ENCODE measurements around the gene SLC4A7.
"Not testable (repeated sequence)": the region's sequence is repeated elsewhere in the genome, so short reads cannot be mapped to it uniquely, and the experiment has no call there.

SLC4A7 gene

DNA sequence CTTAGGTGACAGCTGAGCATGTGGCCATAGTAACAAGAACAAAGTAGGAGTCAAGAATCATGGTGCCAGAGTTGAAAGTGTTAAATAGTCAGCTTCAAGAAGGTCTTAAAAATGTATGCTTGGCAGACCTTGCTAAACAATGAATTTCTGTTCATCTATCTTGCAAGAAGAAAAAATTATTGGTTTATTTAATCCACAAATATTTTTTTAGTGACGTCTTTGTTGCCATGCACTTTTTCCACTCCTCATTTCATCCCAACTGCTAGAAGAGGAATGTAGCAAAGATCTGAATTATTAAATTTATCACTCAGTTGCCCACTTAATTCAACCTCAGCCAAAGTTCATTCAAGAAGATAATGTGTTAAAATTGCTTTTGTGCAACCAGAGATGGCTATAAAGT is 3.2 kb upstream of the SLC4A7 start:
- DNase-seq (ENCODE audit: low read depth in 2 of 3, low spot score in 1 of 3) = no peak

DNA sequence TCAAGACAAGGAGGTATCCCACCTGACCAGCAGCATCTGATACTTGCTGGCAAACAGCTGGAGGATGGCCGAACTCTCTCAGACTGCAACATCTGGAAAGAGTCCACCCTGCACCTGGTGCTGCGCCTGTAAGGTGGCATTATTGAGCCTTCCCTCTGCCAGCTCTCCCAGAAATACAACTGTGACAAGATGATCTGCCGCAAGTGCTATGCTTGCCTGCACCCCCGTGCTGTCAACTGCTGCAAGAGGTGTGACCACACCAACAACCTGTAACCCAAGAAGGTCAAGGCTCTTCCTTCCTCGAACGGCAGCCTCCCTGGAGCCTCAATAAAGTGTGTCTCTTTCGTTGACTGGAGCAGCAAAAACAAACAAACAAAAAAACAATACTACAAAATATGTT is 2.2 kb upstream of the SLC4A7 start:
- no peak for DNase-seq (ENCODE audit: low read depth in 2 of 3, low spot score in 1 of 3)

DNA sequence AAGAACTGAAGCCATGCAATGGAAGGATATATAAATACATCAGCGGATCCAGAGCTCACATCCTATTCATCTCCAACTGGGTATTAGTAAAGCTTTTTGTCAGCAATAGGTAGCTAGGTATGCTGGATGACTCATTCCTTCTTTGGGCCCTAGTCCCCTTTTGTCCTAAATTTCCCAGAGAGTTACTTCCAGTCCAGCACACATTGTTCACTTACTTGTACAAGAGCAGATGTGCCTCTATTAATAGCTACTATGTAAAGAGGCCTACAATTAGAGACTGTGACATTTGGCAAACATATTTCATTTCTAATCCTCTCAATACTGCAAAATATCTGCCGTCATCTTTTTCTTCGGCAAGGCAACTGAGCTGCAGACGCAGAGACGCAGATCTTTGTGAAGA is 1.7 kb upstream of the SLC4A7 start:
- DNase-seq (ENCODE audit: low read depth in 2 of 3, low spot score in 1 of 3) = no peak

DNA sequence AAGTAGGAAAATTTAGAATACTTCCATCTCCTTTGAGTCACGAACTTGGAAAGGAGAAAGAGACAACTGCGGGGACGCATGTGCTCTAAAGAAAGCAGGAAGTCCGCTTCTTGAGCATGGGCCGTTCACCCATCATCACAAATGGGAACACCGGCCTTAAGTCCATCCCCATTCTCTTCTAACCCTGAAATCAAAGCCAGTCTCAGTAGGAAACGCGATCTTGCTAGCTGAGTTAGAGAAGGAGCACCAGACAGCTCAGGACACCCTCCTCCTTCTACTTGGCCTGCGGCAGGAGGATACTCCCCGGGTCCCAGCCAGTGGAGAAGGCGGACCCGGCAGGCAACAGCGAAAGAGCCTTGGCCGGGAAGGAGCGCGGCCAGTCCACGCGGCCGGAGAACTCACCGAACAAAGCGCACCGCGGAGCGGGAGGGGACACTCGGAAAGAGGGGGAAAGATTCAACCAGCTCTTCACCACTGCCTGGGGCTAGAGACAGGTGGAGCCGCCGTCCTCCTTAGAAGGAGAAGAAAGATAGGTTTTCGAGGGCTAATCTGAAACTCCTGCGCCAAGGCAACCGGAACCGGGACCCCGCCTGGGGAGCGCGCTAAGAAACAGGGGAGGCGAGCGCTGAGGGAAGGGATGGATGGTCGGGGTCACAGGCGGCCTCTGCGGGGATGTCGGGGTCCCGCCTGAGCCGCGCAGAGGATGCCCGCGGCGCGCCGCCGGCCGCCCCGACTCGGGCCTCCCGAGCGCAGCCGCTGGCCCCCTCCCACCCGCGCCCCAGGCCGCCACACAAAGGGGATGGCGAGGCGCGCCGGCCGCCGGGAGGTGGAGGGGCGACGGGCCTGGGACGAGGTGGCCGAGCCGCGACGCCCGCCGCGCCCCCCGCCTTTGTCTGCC is 818 bp downstream of the SLC4A7 start:
- DNase-seq (ENCODE audit: low read depth in 2 of 3, low spot score in 1 of 3) = peak in 2 of 3 donors; percentile 20 to 21

DNA sequence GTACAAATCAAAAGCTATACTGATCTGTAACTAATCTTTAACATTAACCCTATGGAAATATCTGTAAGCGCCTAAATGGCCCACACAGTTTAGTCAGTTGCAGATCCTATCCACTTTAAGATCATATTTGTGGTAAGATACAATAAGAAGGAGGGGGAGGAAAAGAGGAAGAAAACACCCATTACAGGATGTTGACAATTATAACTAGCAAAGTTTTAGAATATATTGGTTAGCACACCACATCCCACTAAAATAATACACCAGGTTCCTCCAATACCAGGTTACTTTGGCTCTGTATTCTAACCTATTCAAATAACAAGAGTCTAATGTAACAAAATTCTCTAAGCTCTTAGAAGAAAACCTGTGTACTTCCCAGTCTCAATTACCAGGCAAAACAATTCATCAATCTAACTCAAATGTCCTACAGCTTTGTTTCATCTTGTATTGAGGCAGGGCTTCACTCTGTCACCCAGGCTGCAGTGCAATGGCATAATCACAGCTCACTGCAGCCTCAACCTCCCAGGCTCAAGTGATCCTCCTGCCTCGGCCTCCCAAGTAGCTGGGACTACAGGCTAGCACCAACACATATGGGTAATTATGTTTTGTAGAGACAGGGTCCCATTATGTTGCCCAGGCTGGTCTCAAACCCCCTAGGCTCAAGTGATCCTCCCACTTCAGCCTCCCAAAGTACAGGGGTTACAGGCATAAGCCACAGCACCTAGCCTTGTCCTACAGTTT is 4.2 kb downstream of the SLC4A7 start:
- DNase-seq (ENCODE audit: low read depth in 2 of 3, low spot score in 1 of 3) = no peak

DNA sequence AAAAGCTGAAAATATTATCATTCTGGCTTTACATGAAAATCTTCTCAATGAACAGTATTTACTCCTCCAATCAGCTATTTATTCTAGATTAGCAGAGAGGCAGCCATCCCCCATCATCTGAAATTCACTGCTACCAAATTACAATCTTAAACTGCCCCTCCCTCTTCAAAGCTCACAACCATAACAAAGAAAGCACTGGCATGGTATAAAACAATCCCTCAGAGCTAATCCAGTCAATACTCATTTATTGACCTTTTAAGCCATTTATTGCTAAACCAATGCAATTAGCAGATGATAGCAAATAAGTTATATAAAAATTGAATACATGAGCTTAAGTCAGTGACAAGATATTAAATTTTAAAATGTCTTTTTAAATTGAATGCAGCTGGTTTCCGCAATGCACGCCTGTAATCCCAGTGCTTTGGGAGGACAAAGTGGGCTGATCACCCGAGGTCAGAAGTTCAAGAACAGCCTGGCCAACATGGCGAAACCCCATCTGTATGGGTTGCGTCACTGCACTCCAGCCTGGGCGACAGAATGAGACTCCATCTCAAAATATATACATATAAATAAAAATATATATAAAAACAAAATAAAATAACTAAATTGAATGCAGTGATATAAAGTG is 12.1 kb downstream of the SLC4A7 start:
- no peak for DNase-seq (ENCODE audit: low read depth in 2 of 3, low spot score in 1 of 3)

DNA sequence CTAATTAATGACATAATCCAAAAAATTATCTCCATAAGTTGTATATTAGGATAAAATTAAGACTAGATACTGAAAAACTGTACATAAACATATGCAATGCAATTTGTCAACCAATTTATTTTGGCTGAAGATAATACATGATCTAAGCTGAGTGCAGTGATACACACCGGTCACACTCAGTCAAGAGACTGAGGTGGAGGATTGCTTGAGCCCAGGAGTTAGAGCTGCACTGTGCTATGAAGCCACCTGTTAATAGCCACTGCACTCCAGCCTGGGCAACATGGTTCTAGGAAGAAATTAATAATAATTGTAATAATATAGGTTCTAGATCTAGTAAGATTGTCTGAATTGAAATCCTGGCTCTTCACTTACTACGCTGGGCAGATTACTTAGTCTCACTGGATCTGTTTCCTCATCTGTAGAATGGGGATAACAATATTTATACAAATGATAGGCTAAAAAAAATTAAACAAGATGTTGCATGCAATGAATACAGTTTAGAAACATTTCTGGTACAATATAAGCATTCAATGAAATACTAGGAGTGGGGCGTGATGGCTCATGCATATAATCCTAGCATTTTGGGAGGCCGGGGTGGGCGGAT is 15.8 kb downstream of the SLC4A7 start:
- no peak for DNase-seq (ENCODE audit: low read depth in 2 of 3, low spot score in 1 of 3)

DNA sequence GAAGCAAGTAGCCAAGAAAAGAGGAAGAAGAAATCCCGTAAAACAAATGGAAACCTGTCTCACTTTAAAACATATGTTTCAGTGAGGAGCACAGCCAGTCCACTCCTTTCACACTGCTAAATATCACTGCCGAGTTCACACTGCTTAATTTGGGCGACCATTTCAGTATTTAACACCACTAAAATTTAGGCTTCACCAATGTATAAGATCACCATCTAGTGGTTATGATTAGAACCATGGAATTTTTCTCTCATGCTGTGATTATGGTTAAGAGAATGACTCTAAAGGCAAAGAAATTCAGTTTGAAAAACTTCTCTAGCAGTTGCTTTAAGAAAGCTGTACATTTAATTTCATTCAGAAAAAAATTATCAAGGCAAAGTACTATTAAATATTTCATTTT is 16.6 kb downstream of the SLC4A7 start:
- no peak for DNase-seq (ENCODE audit: low read depth in 2 of 3, low spot score in 1 of 3)

DNA sequence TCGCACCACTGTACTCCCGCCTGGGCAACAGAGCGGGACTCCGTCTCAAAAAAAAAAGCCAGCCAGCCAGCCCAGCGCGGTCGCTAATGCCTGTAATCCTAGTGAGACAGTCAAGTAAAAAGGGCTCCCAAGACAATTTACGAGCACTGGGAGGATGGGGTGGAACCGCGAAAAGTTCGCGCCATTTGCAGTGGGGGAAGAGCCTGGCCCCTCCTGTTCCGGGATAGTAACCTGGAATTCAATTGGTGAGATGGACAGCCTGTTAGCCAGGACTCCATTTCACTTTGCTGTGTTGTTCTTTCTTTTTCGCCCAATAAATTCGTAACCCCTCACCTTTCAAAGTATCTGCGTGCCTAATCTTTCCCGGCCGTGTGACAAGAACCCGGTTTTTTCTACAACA is 19.5 kb downstream of the SLC4A7 start:
- no peak for DNase-seq (ENCODE audit: low read depth in 2 of 3, low spot score in 1 of 3)

DNA sequence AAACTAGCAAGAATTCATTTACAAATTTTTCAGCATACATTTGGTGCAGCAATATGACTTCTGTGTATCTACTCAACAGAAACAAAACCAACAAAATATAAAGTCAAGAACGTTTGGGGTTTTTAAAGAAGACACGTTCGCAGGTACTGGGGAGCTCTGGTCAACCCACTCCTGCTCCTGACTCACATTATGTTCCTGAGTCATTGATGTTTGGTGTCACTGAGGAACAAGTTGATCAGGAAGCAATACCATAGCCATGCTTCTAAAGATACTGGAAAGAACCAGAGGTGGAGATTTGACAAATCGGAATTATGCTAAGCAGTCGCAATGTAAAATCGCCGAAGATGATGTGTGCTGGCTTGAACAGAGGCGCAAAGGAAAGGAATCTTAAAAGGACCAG is 22.0 kb downstream of the SLC4A7 start:
- DNase-seq (ENCODE audit: low read depth in 2 of 3, low spot score in 1 of 3) = no peak

DNA sequence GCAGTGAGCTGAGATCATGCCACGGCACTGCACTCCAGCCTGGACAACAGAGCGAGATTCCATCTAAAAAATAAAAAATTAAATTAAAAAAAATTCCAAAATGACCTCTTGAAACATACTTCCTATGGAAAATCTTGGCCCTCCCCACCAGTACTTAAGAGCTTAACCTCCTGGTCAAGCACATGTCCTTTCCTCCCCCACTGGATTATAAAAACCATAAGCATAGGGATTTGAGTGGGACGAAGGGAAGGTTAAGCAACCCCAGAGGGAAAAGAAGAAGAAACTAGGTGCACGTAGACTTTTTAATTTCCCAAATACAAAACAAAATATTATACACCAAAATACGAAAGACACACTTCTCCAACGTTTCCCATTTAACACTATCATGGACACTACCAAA is 25.3 kb downstream of the SLC4A7 start:
- DNase-seq (ENCODE audit: low read depth in 2 of 3, low spot score in 1 of 3) = no peak

DNA sequence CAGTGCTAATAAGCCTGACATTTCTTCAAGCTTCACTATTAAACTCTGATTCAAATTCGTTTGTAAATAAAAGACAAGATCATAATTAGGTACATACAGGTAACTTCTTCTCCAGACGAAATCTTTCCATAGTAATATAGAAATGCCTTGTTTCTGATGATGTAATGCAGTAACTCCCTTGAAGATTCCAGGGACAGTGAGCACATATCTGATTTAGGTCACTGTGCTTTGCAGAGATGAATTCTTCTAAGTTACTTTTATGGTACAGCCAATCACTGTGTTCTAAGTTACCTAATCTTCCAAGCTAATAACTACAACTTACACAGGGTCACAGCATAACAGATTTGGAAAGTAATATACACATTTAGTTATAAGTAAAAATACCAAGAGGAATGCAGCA is 27.6 kb downstream of the SLC4A7 start:
- DNase-seq (ENCODE audit: low read depth in 2 of 3, low spot score in 1 of 3) = no peak

DNA sequence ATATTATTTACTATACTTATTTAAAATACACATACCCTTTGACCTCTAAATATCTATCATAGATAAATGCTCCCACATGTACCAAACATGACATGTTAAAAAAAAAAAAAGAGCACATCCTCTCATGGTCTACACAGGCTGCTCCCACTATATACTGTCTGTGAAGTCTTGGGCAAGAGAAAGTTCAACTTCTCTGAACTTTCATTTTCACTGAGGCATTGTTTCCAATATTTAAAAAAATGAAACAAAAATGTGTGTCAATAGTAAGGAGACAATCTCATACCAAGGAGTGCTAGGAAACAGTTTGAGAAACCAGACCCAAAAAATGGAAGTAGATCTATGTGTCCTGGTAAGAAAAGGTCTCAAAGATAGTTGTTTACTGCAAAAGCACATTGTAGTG is 29.3 kb downstream of the SLC4A7 start:
- no peak for DNase-seq (ENCODE audit: low read depth in 2 of 3, low spot score in 1 of 3)

DNA sequence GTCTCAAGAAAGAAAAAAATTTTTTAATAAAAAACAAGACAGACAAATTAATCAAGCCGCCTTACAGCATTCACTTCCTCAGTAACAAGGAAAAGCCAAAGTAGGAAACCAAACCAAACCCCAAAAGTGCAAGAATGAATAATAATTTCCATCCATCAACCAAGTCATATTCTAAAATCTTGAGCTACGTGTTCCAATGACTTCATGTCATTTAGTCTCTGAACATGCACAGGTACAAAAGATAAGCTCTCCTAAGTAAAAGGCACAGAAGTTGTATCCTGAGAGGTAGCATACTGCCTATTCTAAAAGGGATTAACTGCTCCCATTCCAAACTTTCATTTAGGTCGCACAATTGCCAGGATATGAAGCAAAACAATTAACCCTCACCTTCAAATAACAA is 29.7 kb downstream of the SLC4A7 start:
- no peak for DNase-seq (ENCODE audit: low read depth in 2 of 3, low spot score in 1 of 3)

DNA sequence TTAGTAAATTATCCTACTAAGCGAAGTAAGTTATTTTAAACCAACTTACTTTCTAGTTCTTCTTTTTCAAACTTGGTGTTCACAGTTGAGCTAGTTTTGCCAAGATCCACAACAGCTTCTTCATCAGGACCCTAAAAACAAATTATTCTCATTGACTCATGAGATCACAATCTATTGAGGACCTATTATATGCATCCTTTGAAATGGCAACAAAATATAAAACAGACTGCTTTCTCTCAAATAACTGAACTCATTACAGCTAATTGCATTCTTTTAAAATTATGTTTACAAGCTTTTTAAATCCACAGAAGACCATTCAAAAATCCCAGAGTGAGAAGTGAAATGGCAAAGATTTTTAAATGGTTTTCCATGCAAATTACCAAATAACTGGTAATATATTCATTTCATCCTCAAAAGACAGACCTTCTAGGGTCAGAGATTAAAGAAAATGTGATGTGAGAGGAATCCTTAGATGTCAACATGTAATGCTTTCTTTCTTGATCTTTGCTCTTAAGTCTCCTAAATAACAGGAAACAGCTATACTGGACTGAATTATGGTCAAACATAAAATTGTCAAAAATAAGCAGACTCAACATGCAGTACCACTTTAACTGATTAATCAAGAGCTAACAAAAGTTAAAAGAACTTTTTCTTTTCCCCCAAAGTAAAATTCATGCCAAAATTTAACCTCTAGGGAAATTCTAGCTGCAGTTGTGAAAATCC is 31.7 kb downstream of the SLC4A7 start:
- DNase-seq (ENCODE audit: low read depth in 2 of 3, low spot score in 1 of 3) = no peak

DNA sequence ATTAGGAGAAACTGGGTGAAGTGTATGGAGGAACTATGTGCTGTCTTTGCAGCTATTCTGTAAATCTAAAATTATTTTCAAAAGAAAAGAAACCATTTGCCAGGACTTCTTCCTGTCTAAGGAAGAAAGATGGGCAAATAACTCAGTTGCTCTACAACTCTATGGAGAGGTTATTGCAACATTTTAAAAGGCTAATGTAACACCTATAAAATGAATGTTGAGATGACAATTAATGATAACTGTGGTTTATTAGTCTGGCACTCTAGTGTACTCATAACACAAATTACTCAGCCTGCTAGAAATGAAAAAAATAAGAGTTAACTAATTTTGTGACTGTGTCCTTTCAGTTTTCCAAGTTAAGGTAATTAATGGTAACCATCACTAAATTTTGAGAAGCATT is 32.3 kb downstream of the SLC4A7 start:
- DNase-seq (ENCODE audit: low read depth in 2 of 3, low spot score in 1 of 3) = no peak

DNA sequence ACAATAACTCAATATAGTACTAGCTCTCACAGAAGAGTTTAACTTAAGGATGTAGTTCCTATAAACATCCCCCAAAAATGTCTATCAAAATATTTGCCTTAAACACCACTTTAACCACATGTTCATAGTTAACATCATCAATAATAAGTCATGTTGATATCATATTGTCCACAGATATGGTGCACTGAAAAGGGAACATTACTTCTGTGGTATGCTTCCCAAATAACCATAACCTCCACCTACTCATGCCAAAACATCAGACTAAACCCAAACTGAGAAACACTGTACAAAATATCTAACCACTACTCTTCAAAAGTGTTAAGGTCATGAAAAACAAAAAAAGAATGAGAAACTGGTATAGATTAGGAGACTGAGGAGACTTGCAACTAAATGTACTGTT is 32.9 kb downstream of the SLC4A7 start:
- no peak for DNase-seq (ENCODE audit: low read depth in 2 of 3, low spot score in 1 of 3)

DNA sequence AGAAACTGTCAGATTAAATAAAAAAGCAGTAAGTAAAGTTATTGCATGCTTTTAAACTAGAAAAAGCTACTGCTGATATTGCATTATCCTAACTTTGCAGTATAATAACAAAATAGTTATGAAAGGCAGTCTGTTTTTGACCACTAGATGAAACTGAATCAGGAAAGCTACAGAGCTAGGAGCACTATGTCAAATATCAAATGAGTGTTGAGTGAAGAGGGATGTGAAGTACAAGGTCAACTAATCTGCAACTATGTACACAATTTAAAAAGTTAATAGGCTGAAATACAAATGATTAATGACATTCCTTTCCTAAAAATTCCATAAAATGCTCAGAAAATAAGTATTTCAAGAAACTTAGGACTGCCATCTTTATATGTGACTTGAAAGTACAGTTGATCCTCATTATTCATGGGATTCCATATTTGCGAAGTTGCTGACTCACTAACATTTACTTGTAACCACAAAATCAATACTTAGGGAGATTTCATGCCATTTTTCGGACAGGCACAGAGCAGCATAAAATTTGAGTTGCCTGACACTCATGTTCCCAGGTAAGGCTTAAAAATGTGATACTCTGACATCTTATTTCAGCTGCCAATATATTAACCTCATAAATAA is 34.5 kb downstream of the SLC4A7 start:
- no peak for DNase-seq (ENCODE audit: low read depth in 2 of 3, low spot score in 1 of 3)

DNA sequence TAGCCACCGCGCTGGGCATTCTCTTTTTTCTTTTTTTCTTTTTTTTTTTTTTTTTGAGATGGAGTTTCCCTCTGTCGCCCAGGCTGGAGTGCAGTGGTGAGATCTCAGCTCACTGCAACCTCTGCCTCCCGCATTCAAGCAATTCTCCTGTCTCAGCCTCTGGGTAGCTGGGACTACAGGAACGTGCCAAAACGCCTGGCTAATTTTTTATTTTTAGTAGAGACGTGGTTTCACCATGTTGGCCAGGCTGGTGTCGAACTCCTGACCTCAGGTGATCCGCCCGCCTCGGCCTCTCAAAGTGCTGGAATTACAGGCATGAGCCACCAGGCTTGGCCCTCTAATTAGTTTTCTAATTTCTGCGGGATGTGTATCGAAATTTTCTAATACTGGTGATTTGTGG is 41.2 kb downstream of the SLC4A7 start:
- not testable (repeated sequence) for DNase-seq (ENCODE audit: low read depth in 2 of 3, low spot score in 1 of 3)

DNA sequence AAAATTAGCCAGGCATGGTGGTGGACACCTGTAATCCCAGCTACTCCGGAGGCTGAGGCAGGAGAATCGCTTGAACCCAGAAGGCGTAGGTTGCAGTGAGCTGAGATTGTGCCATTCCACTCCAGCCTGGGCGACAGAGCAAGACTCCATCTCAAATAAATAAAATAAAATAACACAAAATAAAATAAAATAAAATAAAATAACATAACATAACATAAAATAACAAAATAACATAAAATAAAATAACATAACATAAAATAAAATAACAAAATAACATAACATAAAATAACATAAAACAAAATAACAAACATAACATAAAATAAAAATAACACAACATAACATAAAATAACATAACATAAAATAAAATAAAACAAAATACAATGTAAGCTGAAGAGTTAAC is 45.8 kb downstream of the SLC4A7 start:
- DNase-seq (ENCODE audit: low read depth in 2 of 3, low spot score in 1 of 3) = not testable (repeated sequence)

DNA sequence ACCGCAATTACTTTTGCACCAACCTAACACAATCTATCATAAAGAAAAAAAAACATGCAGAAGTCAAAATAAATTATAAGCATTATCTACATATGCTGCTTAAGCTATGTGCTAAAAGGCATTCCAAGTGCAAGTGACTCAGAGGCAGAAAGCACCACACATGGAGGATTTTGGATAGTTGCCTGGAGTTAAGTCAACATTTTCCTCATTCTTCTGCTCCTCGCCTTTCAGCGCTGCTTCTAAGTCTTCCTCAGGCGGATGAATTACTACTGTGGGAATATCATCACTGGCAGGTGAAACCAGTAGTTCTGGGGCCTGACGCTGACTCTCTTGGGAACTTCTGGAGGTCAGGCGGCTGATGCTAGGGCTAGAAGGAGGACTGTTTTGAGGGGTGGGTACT is 53.1 kb downstream of the SLC4A7 start:
- no peak for DNase-seq (ENCODE audit: low read depth in 2 of 3, low spot score in 1 of 3)

Data from stimulated activated CD4-positive, alpha-beta T cell treated with anti-CD3 and anti-CD28 coated beads, Interleukin-12 subunit alpha, Interleukin-12 subunit beta, amount 100 ng/mL, for 48 hours (primary cell).